GM12878 (cell line): ENCODE results near the gene GMPPA.

Experiments used
- ATF7 ChIP-seq: fragments of 450-650 bp; IDR thresholded peaks from 2 replicates; pipeline ENCODE4 v1.6.1; 2016; ENCODE audit warnings: low read depth, mild to moderate bottlenecking
- BCL3 ChIP-seq: IDR thresholded peaks from 2 replicates; pipeline ENCODE4 v1.6.1; 2011; ENCODE audit warnings: borderline replicate concordance, low read depth, mild to moderate bottlenecking, moderate library complexity, low read length; ENCODE audit not compliant: insufficient read depth, poor library complexity, severe bottlenecking
- CBFB ChIP-seq: IDR thresholded peaks from 2 replicates; pipeline ENCODE4 v1.6.1; 2016; ENCODE audit warnings: antibody characterized with exemption, low read depth
- CEBPB ChIP-seq, 2 experiments: fragments of 150-350 bp in 1 of 2; IDR thresholded peaks; 2 replicates each; pipeline ENCODE4 v1.6.1; 2012 to 2014; ENCODE audit warnings: low read depth in 2 of 2, low read length in 2 of 2, borderline replicate concordance in 1 of 2, inconsistent platforms in 1 of 2
- CEBPZ ChIP-seq: fragments of 150-350 bp; IDR thresholded peaks from 2 replicates; pipeline ENCODE4 v1.6.1; 2016; ENCODE audit warnings: low read depth, low read length
- CTCF ChIP-seq, 3 experiments: IDR thresholded peaks in 2 of 3; conservative IDR thresholded peaks in 1 of 3; 2 replicates each; pipeline ENCODE4 v1.5.1; 2011; ENCODE audit warnings: low read depth in 3 of 3, low read length in 3 of 3, mild to moderate bottlenecking in 3 of 3, control low read depth in 2 of 3, moderate library complexity in 2 of 3, inconsistent platforms in 1 of 3, mixed read lengths in 1 of 3; ENCODE audit not compliant: control insufficient read depth in 2 of 3, insufficient read depth in 1 of 3; ENCODE audit errors: extremely low read depth in 1 of 3
- EP300 ChIP-seq, 2 experiments: fragments of 150-350 bp in 1 of 2; IDR thresholded peaks; 2 replicates each; pipeline ENCODE4 v1.6.1; 2011 to 2012; ENCODE audit warnings: low read depth in 2 of 2, low read length in 2 of 2, borderline replicate concordance in 1 of 2, improper control_type of control experiment in 1 of 2, inconsistent platforms in 1 of 2; ENCODE audit not compliant: control insufficient read depth in 1 of 2
- EZH2 ChIP-seq: IDR thresholded peaks from 2 replicates; pipeline ENCODE4 v1.6.1; 2012; ENCODE audit warnings: low read depth, mild to moderate bottlenecking, control low read depth, inconsistent platforms, low read length, borderline replicate concordance; ENCODE audit not compliant: control insufficient read depth
- RAD21 ChIP-seq: IDR thresholded peaks from 2 replicates; pipeline ENCODE4 v1.6.1; 2011; ENCODE audit warnings: mild to moderate bottlenecking, low read depth, low read length, moderate library complexity; ENCODE audit not compliant: insufficient read depth
- SMAD1 ChIP-seq: fragments of 450-650 bp; IDR thresholded peaks from 2 replicates; pipeline ENCODE4 v1.6.1; 2018; ENCODE audit warnings: mild to moderate bottlenecking, low read depth; ENCODE audit not compliant: partially characterized antibody
- YBX1 ChIP-seq: fragments of 450-650 bp; IDR thresholded peaks from 2 replicates; pipeline ENCODE4 v1.6.1; 2016; ENCODE audit warnings: antibody characterized with exemption
- ZNF274 ChIP-seq: IDR thresholded peaks from one replicate; pipeline ENCODE4 v1.8.0; 2011; ENCODE audit not compliant: insufficient read length, insufficient read depth

GRCh38 chr2:219451661-219452360, 46.9 kb upstream of the GMPPA start:
- TF ChIP-seq EZH2 (no peak), CTCF (IDR thresholded peaks at IDR 0.05 in 2 of 3, conservative IDR thresholded peaks at IDR 0.05 in 1 of 3; ENCODE audit: control insufficient read depth in 2 of 3, extremely low read depth in 1 of 3, insufficient read depth in 1 of 3, low read depth in 3 of 3, low read length in 3 of 3) (no peak), CBFB (no peak), CEBPB (IDR thresholded peaks at IDR 0.05; ENCODE audit: borderline replicate concordance in 1 of 2, low read depth in 2 of 2, low read length in 2 of 2) (no peak), BCL3 (no peak), RAD21 (no peak), CEBPZ (no peak), YBX1 (no peak), EP300 (IDR thresholded peaks at IDR 0.05; ENCODE audit: borderline replicate concordance in 1 of 2, control insufficient read depth in 1 of 2, low read depth in 2 of 2, low read length in 2 of 2) (no peak), SMAD1 (no peak), ZNF274 (no peak), ATF7 (no peak)
